K562 (cell line): ENCODE results near the gene KLHL22. TPM values are rescaled to one million over a fixed set of nuclear protein-coding genes. Genes with fewer than 3 reads are reported as not detected.

Experiments
- CC2D1A ChIP-seq: fragments of 450-650 bp; IDR thresholded peaks from 2 replicates; pipeline ENCODE4 v1.6.1; 2017; ENCODE audit warnings: mild to moderate bottlenecking
- CHCHD3 ChIP-seq: fragments of 250-450 bp; sonication (Bioruptor Pico); IDR thresholded peaks from 2 replicates; pipeline ENCODE4 v2.1.2; 2022; ENCODE audit warnings: mild to moderate bottlenecking
- DMBX1 ChIP-seq: fragments of 250-450 bp; sonication (Bioruptor Pico); IDR thresholded peaks from 2 replicates; pipeline ENCODE4 v1.8.0; 2022; ENCODE audit warnings: inconsistent platforms, mild to moderate bottlenecking, moderate library complexity, borderline replicate concordance
- DPF2 ChIP-seq: fragments of 450-650 bp; IDR thresholded peaks from 2 replicates; pipeline ENCODE4 v1.6.1; 2016
- HDAC6 ChIP-seq: IDR thresholded peaks from 2 replicates; pipeline ENCODE4 v1.6.1; 2012; ENCODE audit warnings: low read depth, mild to moderate bottlenecking, control low read depth, inconsistent platforms, low read length, moderate library complexity
- HEY1 ChIP-seq: fragments of 250-450 bp; sonication (Bioruptor Pico); IDR thresholded peaks from 2 replicates; pipeline ENCODE4 v1.5.0; 2020; ENCODE audit warnings: mild to moderate bottlenecking, moderate library complexity, borderline replicate concordance
- HSF4 ChIP-seq: fragments of 250-450 bp; sonication (Bioruptor Pico); IDR thresholded peaks from 2 replicates; pipeline ENCODE4 v2.1.2; 2022; ENCODE audit warnings: mild to moderate bottlenecking, moderate library complexity, borderline replicate concordance
- KDM2B ChIP-seq: fragments of 250-450 bp; sonication (Bioruptor Pico); IDR thresholded peaks from 2 replicates; pipeline ENCODE4 v1.8.0; 2021; ENCODE audit warnings: mild to moderate bottlenecking, moderate library complexity
- OTX1 ChIP-seq: fragments of 450-650 bp; formaldehyde crosslinking; IDR thresholded peaks from 2 replicates; pipeline ENCODE4 v1.4.0; 2022; ENCODE audit warnings: mild to moderate bottlenecking
- RREB1 ChIP-seq: fragments of 250-450 bp; sonication (Bioruptor Pico); IDR thresholded peaks from 2 replicates; pipeline ENCODE4 v1.4.0; 2020
- SMAD3 ChIP-seq: fragments of 450-650 bp; formaldehyde crosslinking; conservative IDR thresholded peaks from 2 replicates; pipeline ENCODE4 v1.4.0; 2020; ENCODE audit warnings: mild to moderate bottlenecking
- SREBF2 ChIP-seq: sonication (generic); formaldehyde crosslinking; IDR thresholded peaks from 2 replicates; pipeline ENCODE4 v1.4.0; 2020; ENCODE audit warnings: mild to moderate bottlenecking, missing genetic modification reagents
- SRF ChIP-seq, 2 experiments: fragments of 250-450, 450-650 bp in 1 of 2; sonication (Bioruptor Pico) in 1 of 2; sonication (generic) in 1 of 2; formaldehyde crosslinking; IDR thresholded peaks; 2 replicates each; pipeline versions ENCODE4 v1.5.0 to v1.5.1; 2020 to 2022; ENCODE audit warnings: mild to moderate bottlenecking in 1 of 2, missing genetic modification reagents in 1 of 2
- ZKSCAN3 ChIP-seq: fragments of 250-450 bp; sonication (Bioruptor Pico); IDR thresholded peaks from 2 replicates; pipeline ENCODE4 v1.4.0; 2020
- ZKSCAN8 ChIP-seq: fragments of 200-800 bp; sonication (Bioruptor generic); IDR thresholded peaks from 2 replicates; pipeline ENCODE4 v1.6.1; 2016; ENCODE audit warnings: missing genetic modification characterization, missing compliant biosample characterization
- ZNF165 ChIP-seq: fragments of 250-450 bp; sonication (Bioruptor Pico); IDR thresholded peaks from 2 replicates; pipeline ENCODE4 v1.4.0; 2020; ENCODE audit warnings: borderline replicate concordance
- ZNF184 ChIP-seq: sonication (generic); formaldehyde crosslinking; IDR thresholded peaks from 2 replicates; pipeline ENCODE4 v1.5.0; 2020; ENCODE audit warnings: missing genetic modification reagents
- ZNF431 ChIP-seq: sonication (generic); formaldehyde crosslinking; IDR thresholded peaks from 2 replicates; pipeline ENCODE4 v1.8.0; 2022; ENCODE audit warnings: mild to moderate bottlenecking, missing genetic modification reagents
- ZNF561 ChIP-seq: fragments of 450-650 bp; formaldehyde crosslinking; conservative IDR thresholded peaks from 2 replicates; pipeline ENCODE4 v1.4.0; 2020; ENCODE audit warnings: mild to moderate bottlenecking, moderate library complexity
- ZNF695 ChIP-seq: fragments of 450-650 bp; formaldehyde crosslinking; IDR thresholded peaks from 2 replicates; pipeline ENCODE4 v1.4.0; 2020; ENCODE audit warnings: mild to moderate bottlenecking, moderate library complexity
- ZSCAN29 ChIP-seq: fragments of 450-650 bp; IDR thresholded peaks from 2 replicates; pipeline ENCODE4 v1.6.1; 2017
- polyA plus RNA-seq, 8 experiments: library from polyadenylated mRNA; depleted of rRNA in 4 of 8; stranded (reverse) in 5 of 8; unstranded in 3 of 8; fragments of >200 nt; fragmentation: Nextera tagmentation in 2 of 8; fragmentation: Illumina TruSeq in 1 of 8; extraction: Ambion mirVana in 2 of 8; extraction: Trizol in 1 of 8; gene quantifications; 2 replicates each; pipeline versions ENCODE4 v1.2.1 to v1.2.3, GENCODE V29; 2011 to 2014; ENCODE audit warnings: inconsistent platforms in 1 of 8, missing spikeins in 1 of 8
- total RNA-seq, 7 experiments: library from RNA; depleted of rRNA in 6 of 7; stranded (reverse); fragments of >200 nt in 6 of 7; fragmentation: Illumina TruSeq in 2 of 7; extraction: Trizol in 2 of 7; gene quantifications; 2 replicates each; pipeline versions ENCODE4 v1.2.1 to v1.2.3, GENCODE V29; 2011 to 2021; ENCODE audit warnings: low replicate concordance in 1 of 7
- TF ChIP-seq, protein P1 (sequence below): fragments of 250-450 bp; sonication (Bioruptor Pico); IDR thresholded peaks from 2 replicates; pipeline ENCODE4 v1.4.0; 2020; ENCODE audit warnings: mild to moderate bottlenecking, moderate library complexity

KLHL22 gene
- total and polyA plus RNA-seq, 9 of the 15 experiments (the other 6 are each of a cell fraction or from before 2014, with no cell fraction given): 1.3 to 25.6 (median 15.2) TPM

GRCh38 chr22:20428496-20429253 lies 66.9 kb downstream of the KLHL22 start (continued):
- TF ChIP-seq, protein P1, sequence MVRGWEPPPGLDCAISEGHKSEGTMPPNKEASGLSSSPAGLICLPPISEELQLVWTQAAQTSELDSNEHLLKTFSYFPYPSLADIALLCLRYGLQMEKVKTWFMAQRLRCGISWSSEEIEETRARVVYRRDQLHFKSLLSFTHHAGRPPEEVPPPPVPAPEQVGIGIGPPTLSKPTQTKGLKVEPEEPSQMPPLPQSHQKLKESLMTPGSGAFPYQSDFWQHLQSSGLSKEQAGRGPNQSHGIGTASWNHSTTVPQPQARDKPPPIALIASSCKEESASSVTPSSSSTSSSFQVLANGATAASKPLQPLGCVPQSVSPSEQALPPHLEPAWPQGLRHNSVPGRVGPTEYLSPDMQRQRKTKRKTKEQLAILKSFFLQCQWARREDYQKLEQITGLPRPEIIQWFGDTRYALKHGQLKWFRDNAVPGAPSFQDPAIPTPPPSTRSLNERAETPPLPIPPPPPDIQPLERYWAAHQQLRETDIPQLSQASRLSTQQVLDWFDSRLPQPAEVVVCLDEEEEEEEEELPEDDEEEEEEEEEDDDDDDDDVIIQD: peak; percentile 84; the same call in 1 of the 2 replicates
- TF ChIP-seq DMBX1 (0 out of 2 replicates have a peak, but pooled peaks have one; percentile 24), ZNF165 (CRISPR knock-in tag) (no peak), OTX1 (CRISPR knock-in tag) (peak; percentile 93), CHCHD3 (CRISPR knock-in tag) (no peak), ZNF695 (CRISPR knock-in tag) (0 out of 2 replicates have a peak, but pooled peaks have one; percentile 56), SRF (CRISPR knock-in tag; IDR thresholded peaks at IDR 0.05) (peak in 1 of 2 experiments; percentile 61; a peak in 1 of 4 replicates), ZNF184 (CRISPR knock-in tag) (no peak), SREBF2 (CRISPR knock-in tag) (no peak), ZKSCAN8 (no peak), ZSCAN29 (peak; percentile 99), ZKSCAN3 (CRISPR knock-in tag) (no peak), KDM2B (CRISPR knock-in tag) (peak; percentile 86; the same call in 1 of the 2 replicates), HSF4 (0 out of 2 replicates have a peak, but pooled peaks have one; percentile 41), RREB1 (CRISPR knock-in tag) (0 out of 2 replicates have a peak, but pooled peaks have one; percentile 58), CC2D1A (no peak), DPF2 (no peak; the same call in 1 of the 2 replicates), HEY1 (CRISPR knock-in tag) (no peak), ZNF561 (no peak), HDAC6 (peak; percentile 88; the same call in 1 of the 2 replicates), ZNF431 (no peak; the same call in 1 of the 2 replicates), SMAD3 (CRISPR knock-in tag) (0 out of 2 replicates have a peak, but pooled peaks have one; percentile 14)
